Measurements from ENCODE around the gene MMS19. TPM values are rescaled to one million over a fixed set of nuclear protein-coding genes. Genes with fewer than 3 reads are reported as not detected.
"Not testable (repeated sequence)": the region's sequence is repeated elsewhere in the genome, so short reads cannot be mapped to it uniquely, and the experiment has no call there.

The MMS19 gene
- total RNA-seq, 2 experiments from 2014 or later, result 91.3 to 107 TPM

GRCh38 chr10:97479939-97480338, 18.3 kb downstream of the MMS19 start:
- DNase-seq, result no peak
- ChIA-PET CTCF (no interaction called here), POLR2A (no interaction called here)
- no peaks in the 10 kb centered on the region for H3K9me3 Mint-ChIP-seq (ENCODE audit: low read depth)
- H3K27me3 Mint-ChIP-seq, result no peaks in the 10 kb centered on the region
- H3K36me3 Mint-ChIP-seq (ENCODE audit: low read depth), result peaks cover 52% of the 10 kb centered on the region
- no peak for ATAC-seq
- H3K4me3 Mint-ChIP-seq, result no peak overlapping the region
- no peak overlapping the region for H3K27ac Mint-ChIP-seq
- intact Hi-C loops (cut with DNase I, micrococcal nuclease), result no loop called here
- H3K4me1 Mint-ChIP-seq, result no peaks in the 10 kb centered on the region

- DNase-seq; H3K27me3 Mint-ChIP-seq; H3K9me3 Mint-ChIP-seq (ENCODE audit: low read depth); POLR2A ChIA-PET; intact Hi-C loops (cut with DNase I, micrococcal nuclease); H3K27ac Mint-ChIP-seq; H3K4me3 Mint-ChIP-seq; ATAC-seq; CTCF ChIA-PET; H3K4me1 Mint-ChIP-seq: not testable (repeated sequence)
- peaks cover 56% of the 10 kb centered on the region for H3K36me3 Mint-ChIP-seq (ENCODE audit: low read depth)
Observed at GRCh38 chr10:97479410-97479809, 18.8 kb downstream of the MMS19 start.

- no peak overlapping the region for H3K27ac Mint-ChIP-seq
- H3K36me3 Mint-ChIP-seq (ENCODE audit: low read depth), result peaks cover 60% of the 10 kb centered on the region
- ATAC-seq (no peak), DNase-seq (no peak)
- no peak overlapping the region for H3K4me3 Mint-ChIP-seq
- H3K4me1 Mint-ChIP-seq, result no peaks in the 10 kb centered on the region
- ChIA-PET CTCF (interaction anchor here (0.5 to 2.8 kb wide), 6 partner anchors 11 to 283 kb away, joined by 3 to 11 read pairs (median 4); no protein-coding TSS in a partner anchor), POLR2A (no interaction called here)
- H3K27me3 Mint-ChIP-seq, result no peaks in the 10 kb centered on the region
- intact Hi-C loops (cut with DNase I, micrococcal nuclease), result no loop called here
- H3K9me3 Mint-ChIP-seq (ENCODE audit: low read depth), result no peaks in the 10 kb centered on the region
Observed at GRCh38 chr10:97475936-97476594, 22.2 kb downstream of the MMS19 start.

- POLR2A ChIA-PET, result no interaction called here
- CTCF ChIA-PET, result interaction anchor here (0.6 kb wide), 1 partner anchor 23 kb away, joined by 3 read pairs; no protein-coding TSS in a partner anchor
Observed at GRCh38 chr10:97474918-97475317, 23.3 kb downstream of the MMS19 start.

GRCh38 chr10:97468781-97469180, 29.4 kb downstream of the MMS19 start:
- POLR2A ChIA-PET; ATAC-seq; H3K27ac Mint-ChIP-seq; H3K9me3 Mint-ChIP-seq (ENCODE audit: low read depth); H3K4me1 Mint-ChIP-seq; DNase-seq; H3K27me3 Mint-ChIP-seq; intact Hi-C loops (cut with DNase I, micrococcal nuclease); H3K4me3 Mint-ChIP-seq: not testable (repeated sequence)
- peaks cover 40% of the 10 kb centered on the region for H3K36me3 Mint-ChIP-seq (ENCODE audit: low read depth)
- CTCF ChIA-PET, result interaction anchor here (1.5 kb wide), 1 partner anchor 85 kb away, joined by 3 read pairs; no protein-coding TSS in a partner anchor

More at GRCh38 chr10:97474918-97475317, 23.3 kb downstream of the MMS19 start:
- no peak overlapping the region for H3K27ac Mint-ChIP-seq
- ATAC-seq (no peak), DNase-seq (no peak)
- H3K27me3 Mint-ChIP-seq, result no peaks in the 10 kb centered on the region
- H3K36me3 Mint-ChIP-seq (ENCODE audit: low read depth), result peaks cover 59% of the 10 kb centered on the region
- H3K4me3 Mint-ChIP-seq, result no peak overlapping the region
- H3K9me3 Mint-ChIP-seq (ENCODE audit: low read depth), result no peaks in the 10 kb centered on the region
- H3K4me1 Mint-ChIP-seq, result no peaks in the 10 kb centered on the region
- intact Hi-C loops (cut with DNase I, micrococcal nuclease), result no loop called here

- POLR2A ChIA-PET, result no interaction called here
- no peaks in the 10 kb centered on the region for H3K27me3 Mint-ChIP-seq
- no peak for DNase-seq
- H3K4me1 Mint-ChIP-seq, result no peaks in the 10 kb centered on the region
- H3K36me3 Mint-ChIP-seq (ENCODE audit: low read depth), result peaks cover 38% of the 10 kb centered on the region
- H3K4me3 Mint-ChIP-seq, result no peak overlapping the region
- no peaks in the 10 kb centered on the region for H3K9me3 Mint-ChIP-seq (ENCODE audit: low read depth)
- intact Hi-C loops (cut with DNase I, micrococcal nuclease), result no loop called here
- CTCF ChIA-PET, result interaction anchor here (0.7 to 1.9 kb wide), 7 partner anchors 11 to 252 kb away, joined by 3 to 9 read pairs (median 3); no protein-coding TSS in a partner anchor
- H3K27ac Mint-ChIP-seq, result no peak overlapping the region
- no peak for ATAC-seq
Observed at GRCh38 chr10:97468162-97468561, 30.1 kb downstream of the MMS19 start.

- CTCF ChIA-PET, result interaction anchor here (0.9 to 4.0 kb wide), 8 partner anchors 10 to 139 kb away, joined by 3 to 27 read pairs (median 6); no protein-coding TSS in a partner anchor
- no peaks in the 10 kb centered on the region for H3K27me3 Mint-ChIP-seq
- no peak overlapping the region for H3K27ac Mint-ChIP-seq
- POLR2A ChIA-PET, result no interaction called here
- no peaks in the 10 kb centered on the region for H3K4me1 Mint-ChIP-seq
- intact Hi-C loops (cut with DNase I, micrococcal nuclease), result no loop called here
- ATAC-seq, result no peak
- H3K9me3 Mint-ChIP-seq (ENCODE audit: low read depth), result no peaks in the 10 kb centered on the region
- H3K36me3 Mint-ChIP-seq (ENCODE audit: low read depth), result peaks cover 46% of the 10 kb centered on the region
- H3K4me3 Mint-ChIP-seq, result no peak overlapping the region
- no peak for DNase-seq
Observed at GRCh38 chr10:97466755-97467154, 31.5 kb downstream of the MMS19 start.

GRCh38 chr10:97465982-97466381, 32.2 kb downstream of the MMS19 start:
- DNase-seq (no peak), ATAC-seq (no peak)
- no peak overlapping the region for H3K4me3 Mint-ChIP-seq
- intact Hi-C loops (cut with DNase I, micrococcal nuclease), result no loop called here
- H3K27ac Mint-ChIP-seq, result no peak overlapping the region
- ChIA-PET POLR2A (interaction anchor here (0.5 kb wide), 1 partner anchor 889 kb away, joined by 4 read pairs; no protein-coding TSS in a partner anchor), CTCF (interaction anchor here (0.9 to 4.0 kb wide), 8 partner anchors 9 to 138 kb away, joined by 3 to 27 read pairs (median 4); partner anchors contain the start of gene RRP12)
- no peaks in the 10 kb centered on the region for H3K4me1 Mint-ChIP-seq
- H3K27me3 Mint-ChIP-seq, result no peaks in the 10 kb centered on the region
- peaks cover 49% of the 10 kb centered on the region for H3K36me3 Mint-ChIP-seq (ENCODE audit: low read depth)
- no peaks in the 10 kb centered on the region for H3K9me3 Mint-ChIP-seq (ENCODE audit: low read depth)

GRCh38 chr10:97464226-97464625, 34.0 kb downstream of the MMS19 start:
- H3K27ac Mint-ChIP-seq, result no peak overlapping the region
- ATAC-seq, result no peak
- intact Hi-C loops (cut with DNase I, micrococcal nuclease), result loop anchor here in 1 of 2 experiments (5.0 kb wide), 1 partner anchor 57 kb away; no protein-coding TSS in a partner anchor
- no peaks in the 10 kb centered on the region for H3K27me3 Mint-ChIP-seq
- POLR2A ChIA-PET, result no interaction called here
- H3K4me3 Mint-ChIP-seq, result no peak overlapping the region
- H3K4me1 Mint-ChIP-seq, result no peaks in the 10 kb centered on the region
- H3K36me3 Mint-ChIP-seq (ENCODE audit: low read depth), result peaks cover 50% of the 10 kb centered on the region
- CTCF ChIA-PET, result interaction anchor here (0.5 to 4.0 kb wide), 15 partner anchors 9 to 216 kb away, joined by 3 to 27 read pairs (median 3); partner anchors contain the start of gene RRP12
- no peak for DNase-seq
- H3K9me3 Mint-ChIP-seq (ENCODE audit: low read depth), result no peaks in the 10 kb centered on the region

- ATAC-seq (peak; percentile 70), DNase-seq (peak; percentile 52)
- Mint-ChIP-seq H3K27ac (no peak overlapping the region), H3K4me3 (no peak overlapping the region), H3K27me3 (no peaks in the 10 kb centered on the region), H3K4me1 (no peaks in the 10 kb centered on the region), H3K9me3 (ENCODE audit: low read depth) (no peaks in the 10 kb centered on the region), H3K36me3 (ENCODE audit: low read depth) (peaks cover 52% of the 10 kb centered on the region)
- intact Hi-C loops (cut with DNase I, micrococcal nuclease), result loop anchor here (1.0 to 5.0 kb wide), 2 partner anchors 56 to 90 kb away; no protein-coding TSS in a partner anchor
- POLR2A ChIA-PET, result no interaction called here
- CTCF ChIA-PET, result interaction anchor here (0.5 to 4.0 kb wide), 9 partner anchors 10 to 101 kb away, joined by 3 to 27 read pairs (median 4); partner anchors contain the start of gene RRP12
Observed at GRCh38 chr10:97463363-97464132, 34.7 kb downstream of the MMS19 start.

GRCh38 chr10:97462309-97462708, 35.9 kb downstream of the MMS19 start:
- CTCF ChIA-PET, result interaction anchor here (1.0 to 1.3 kb wide), 4 partner anchors 9 to 142 kb away, joined by 3 to 7 read pairs (median 3); no protein-coding TSS in a partner anchor
- H3K27ac Mint-ChIP-seq, result no peak overlapping the region
- no peaks in the 10 kb centered on the region for H3K27me3 Mint-ChIP-seq
- POLR2A ChIA-PET, result no interaction called here
- no peaks in the 10 kb centered on the region for H3K4me1 Mint-ChIP-seq
- H3K36me3 Mint-ChIP-seq (ENCODE audit: low read depth), result peaks cover 57% of the 10 kb centered on the region
- no peaks in the 10 kb centered on the region for H3K9me3 Mint-ChIP-seq (ENCODE audit: low read depth)
- intact Hi-C loops (cut with DNase I, micrococcal nuclease), result loop anchor here in 1 of 2 experiments (5.0 kb wide), 1 partner anchor 55 kb away; no protein-coding TSS in a partner anchor
- ATAC-seq (no peak), DNase-seq (no peak)
- H3K4me3 Mint-ChIP-seq, result no peak overlapping the region

Measured in activated CD4-positive, alpha-beta T cell treated with anti-CD3 and anti-CD28 coated beads for 36 hours (primary cell).